ENCODE measurements around the gene FBXL13. TPM values are rescaled to one million over a fixed set of nuclear protein-coding genes. Genes with fewer than 3 reads are reported as not detected.

FBXL13 gene
- total and polyA plus RNA-seq, 2 of the 8 experiments (the other 6 are each of a cell fraction or from before 2014, with no cell fraction given) = 1.2 to 2.8 TPM

GRCh38 chr7:103076764-103077163, 2.2 kb upstream of the FBXL13 start:
- Histone ChIP-seq H2AK5ac (ENCODE audit: low read depth, low read length) (no peak overlapping the region), H3K18ac (ENCODE audit: extremely low read depth, low read length) (no peak overlapping the region), H2AFZ (ENCODE audit: low read length) (no peak overlapping the region), H3K9ac (replicated peaks in 1 of 4; ENCODE audit: extremely low read depth in 1 of 4, low read depth in 3 of 4, low read length in 3 of 4) (no peak overlapping the region), H3K23ac (ENCODE audit: insufficient read length) (no peak overlapping the region), H3K4ac (replicated peaks; ENCODE audit: insufficient read length, low read depth, low read length) (no peak overlapping the region), H3K4me3 (ENCODE audit: extremely low read depth in 1 of 4, insufficient read depth in 2 of 4, low read depth in 3 of 4, low read length in 4 of 4) (no peak overlapping the region), H3K56ac (replicated peaks; ENCODE audit: insufficient read length, low read depth, low read length) (no peak overlapping the region), H3K4me2 (ENCODE audit: insufficient read depth in 1 of 2, low read depth in 2 of 2, low read length in 2 of 2) (no peak overlapping the region; a peak in 1 of 4 replicates), H3K79me2 (ENCODE audit: control insufficient read depth in 1 of 2, insufficient read depth in 2 of 2, low read length in 2 of 2) (peaks cover 0 to 39% of the 10 kb centered on the region in 2 experiments; a peak in 2 of 4 replicates), H3K36me3 (ENCODE audit: control insufficient read depth in 2 of 4, insufficient read depth in 4 of 4, low read length in 3 of 4) (no peaks in the 10 kb centered on the region; a peak in 1 of 8 replicates), H4K20me1 (replicated peaks in 1 of 2; ENCODE audit: control insufficient read depth in 1 of 2, insufficient read depth in 2 of 2, low read length in 2 of 2) (no peaks in the 10 kb centered on the region), H3K4me1 (replicated peaks in 1 of 4; ENCODE audit: control insufficient read depth in 3 of 4, insufficient read depth in 4 of 4, low read length in 3 of 4) (peaks cover 0 to 3% (median 0%) of the 10 kb centered on the region in 4 experiments; a peak in 2 of 7 replicates), H2BK15ac (ENCODE audit: low read length) (no peak overlapping the region), H2BK12ac (ENCODE audit: low read depth, low read length) (no peak overlapping the region), H3K79me1 (ENCODE audit: low read depth, low read length) (no peaks in the 10 kb centered on the region; the same call in 1 of the 2 replicates), H3K9me3 (ENCODE audit: insufficient read depth in 2 of 2, low read depth in 1 of 2, low read length in 1 of 2) (no peaks in the 10 kb centered on the region), H2BK20ac (ENCODE audit: low read length) (no peak overlapping the region), H4K91ac (replicated peaks; ENCODE audit: insufficient read length, low read length) (no peak overlapping the region), H3K14ac (ENCODE audit: insufficient read length) (no peak overlapping the region), H4K5ac (ENCODE audit: insufficient read length, low read depth, low read length) (no peak overlapping the region), H3K27ac (ENCODE audit: low read depth, low read length) (no peak overlapping the region), H2BK120ac (replicated peaks; ENCODE audit: low read depth, low read length) (no peak overlapping the region), H4K8ac (ENCODE audit: extremely low read depth, insufficient read depth, low read length) (no peak overlapping the region), H3K27me3 (replicated peaks in 1 of 4; ENCODE audit: control insufficient read depth in 3 of 4, extremely low read depth in 1 of 4, insufficient read depth in 3 of 4, low read length in 3 of 4) (no peaks in the 10 kb centered on the region), H2BK5ac (ENCODE audit: low read depth, low read length) (no peak overlapping the region), H3K23me2 (ENCODE audit: low read depth, low read length) (peaks cover 10% of the 10 kb centered on the region)
- no peak for DNase-seq (ENCODE audit: low read depth in 1 of 2, low spot score in 2 of 2)
- ChIA-PET CTCF (ENCODE audit: partially characterized antibody) (interaction anchor here (0.9 kb wide), 1 partner anchor 15 kb away, joined by 4 read pairs; no protein-coding TSS in a partner anchor), POLR2A (ENCODE audit: partially characterized antibody) (interaction anchor here (1.1 to 1.8 kb wide), 2 partner anchors 14 to 69 kb away, joined by 3 to 5 read pairs; no protein-coding TSS in a partner anchor)
- FAIRE-seq = no peak
- TF ChIP-seq SUZ12 (IDR thresholded peaks at IDR 0.05; ENCODE audit: low read length) (no peak), RAD21 (IDR thresholded peaks at IDR 0.05 in 1 of 2, conservative IDR thresholded peaks at IDR 0.05 in 1 of 2; ENCODE audit: low read depth in 2 of 2, low read length in 2 of 2) (no peak), PHF8 (conservative IDR thresholded peaks at IDR 0.05; ENCODE audit: low read depth, low read length) (no peak), CTBP2 (IDR thresholded peaks at IDR 0.05; ENCODE audit: borderline replicate concordance, insufficient read depth, insufficient read length, low read length) (no peak), MAX (IDR thresholded peaks at IDR 0.05) (no peak), RNF2 (IDR thresholded peaks at IDR 0.05; ENCODE audit: borderline replicate concordance, low read depth, low read length, missing control alignments, poor library complexity, severe bottlenecking) (no peak), KDM4A (IDR thresholded peaks at IDR 0.05; ENCODE audit: low read depth, low read length, severe bottlenecking) (no peak), CREB1 (IDR thresholded peaks at IDR 0.05) (no peak), KDM5A (IDR thresholded peaks at IDR 0.05; ENCODE audit: low read length) (no peak), NRF1 (IDR thresholded peaks at IDR 0.05; ENCODE audit: low read depth, low read length) (no peak)
- WGBS, 2 experiments (ENCODE audit: extremely low coverage in 1 of 2, insufficient coverage in 1 of 2, insufficient read length in 1 of 2, insufficient replicate concordance in 2 of 2, low coverage in 1 of 2, low lambda C conversion rate in 2 of 2, missing lambda C conversion rate in 1 of 2) = 89% methylated on average over 7 of the region's 7 CpGs; no CpG with 5 or more reads in 1 of the 2 experiments

All from H1 (cell line).